ENCODE results near the gene MON2. TPM values are rescaled to one million over a fixed set of nuclear protein-coding genes. Genes with fewer than 3 reads are reported as not detected.

Gene MON2
- total and polyA plus RNA-seq, 2 donors from 2014 or later: 11.6 to 57.9 TPM

DNA sequence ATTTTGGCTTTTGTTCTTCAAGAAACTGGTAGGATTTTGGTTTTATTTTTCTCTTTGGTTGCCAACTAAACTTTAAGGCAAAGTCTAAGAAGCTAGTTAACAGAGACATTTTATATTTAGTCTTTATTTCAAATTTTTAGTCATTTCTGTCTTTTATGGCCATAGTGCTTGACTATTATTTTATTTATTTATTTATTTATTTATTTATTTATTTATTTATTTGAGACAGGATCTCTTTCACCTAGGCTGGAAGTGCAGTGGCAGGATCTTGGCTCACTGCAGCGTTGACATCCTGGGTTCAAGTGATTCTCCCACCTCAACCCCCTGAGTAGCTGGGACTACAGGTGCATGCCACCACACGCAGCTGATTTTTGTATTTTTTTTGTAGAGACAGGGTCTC lies 3.1 kb downstream of the MON2 start:
- Histone ChIP-seq H3K9me3 (ENCODE audit: control insufficient read depth in 2 of 3, insufficient read depth in 1 of 3, low read length in 3 of 3) (no peaks in the 10 kb centered on the region), H3K4me1 (ENCODE audit: control insufficient read depth in 2 of 3, insufficient read depth in 2 of 3, low read depth in 1 of 3, low read length in 3 of 3) (peaks cover 0 to 2% (median 0%) of the 10 kb centered on the region in 3 donors), H3K36me3 (ENCODE audit: control insufficient read depth in 2 of 3, insufficient read depth in 3 of 3, low read length in 3 of 3) (no peaks in the 10 kb centered on the region), H3K27me3 (ENCODE audit: control insufficient read depth, insufficient read depth, low read length) (no peaks in the 10 kb centered on the region), H3K9ac (ENCODE audit: low read length in 3 of 3) (no peak overlapping the region), H3K4me3 (ENCODE audit: low read length in 3 of 3) (no peak overlapping the region), H3K27ac (ENCODE audit: low read depth in 2 of 2, low read length in 2 of 2) (no peak overlapping the region)
- DNase-seq: no peak
- intact Hi-C loops (cut with DNase I): no loop called here
- no peak for FAIRE-seq
- no peak for TF ChIP-seq CTCF (IDR thresholded peaks at IDR 0.05; ENCODE audit: borderline replicate concordance, extremely low read depth, insufficient read depth)

- no peaks in the 10 kb centered on the region for H3K27me3 ChIP-seq (ENCODE audit: control insufficient read depth, insufficient read depth, low read length)
- no peak overlapping the region for H3K4me3 ChIP-seq (ENCODE audit: low read length in 3 of 3)
- no peak overlapping the region for H3K9ac ChIP-seq (ENCODE audit: low read length in 3 of 3)
- no peak overlapping the region for H3K27ac ChIP-seq (ENCODE audit: low read depth in 2 of 2, low read length in 2 of 2)
- H3K9me3 ChIP-seq (ENCODE audit: control insufficient read depth in 2 of 3, insufficient read depth in 1 of 3, low read length in 3 of 3): no peaks in the 10 kb centered on the region
- intact Hi-C loops (cut with DNase I): no loop called here
- peaks cover 0 to 2% (median 0%) of the 10 kb centered on the region in 3 donors for H3K4me1 ChIP-seq (ENCODE audit: control insufficient read depth in 2 of 3, insufficient read depth in 2 of 3, low read depth in 1 of 3, low read length in 3 of 3)
- no peaks in the 10 kb centered on the region for H3K36me3 ChIP-seq (ENCODE audit: control insufficient read depth in 2 of 3, insufficient read depth in 3 of 3, low read length in 3 of 3)
- DNase-seq: no peak
- no peak for FAIRE-seq
- no peak for TF ChIP-seq CTCF (IDR thresholded peaks at IDR 0.05; ENCODE audit: borderline replicate concordance, extremely low read depth, insufficient read depth)
Measured at GRCh38 chr12:62471734-62472133, 5.1 kb downstream of the MON2 start.

DNA sequence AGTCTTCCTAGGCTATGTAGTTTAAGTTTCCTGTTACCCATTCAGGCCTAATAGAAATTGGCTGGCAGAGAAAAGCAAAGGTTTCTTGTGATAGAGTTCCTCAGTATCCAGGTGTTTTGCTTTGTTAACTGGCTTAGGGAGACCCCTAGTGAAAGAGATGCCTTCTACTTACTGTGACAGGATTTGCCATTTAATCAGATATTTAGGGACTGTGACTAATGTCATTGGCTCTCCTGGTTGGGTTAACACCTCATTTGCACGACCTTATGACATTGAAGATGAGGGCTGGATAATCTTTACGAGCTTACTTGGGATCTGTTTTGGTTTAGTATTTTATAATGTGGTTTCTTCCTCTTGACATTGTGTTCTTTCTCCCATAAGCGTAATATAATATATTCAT lies 5.8 kb downstream of the MON2 start:
- no peak overlapping the region for H3K4me3 ChIP-seq (ENCODE audit: low read length in 3 of 3)
- H3K9me3 ChIP-seq (ENCODE audit: control insufficient read depth in 2 of 3, insufficient read depth in 1 of 3, low read length in 3 of 3): no peaks in the 10 kb centered on the region
- no peak for TF ChIP-seq CTCF (IDR thresholded peaks at IDR 0.05; ENCODE audit: borderline replicate concordance, extremely low read depth, insufficient read depth)
- intact Hi-C loops (cut with DNase I): no loop called here
- H3K4me1 ChIP-seq (ENCODE audit: control insufficient read depth in 2 of 3, insufficient read depth in 2 of 3, low read depth in 1 of 3, low read length in 3 of 3): peaks cover 0 to 2% (median 0%) of the 10 kb centered on the region in 3 donors
- H3K9ac ChIP-seq (ENCODE audit: low read length in 3 of 3): no peak overlapping the region
- H3K27ac ChIP-seq (ENCODE audit: low read depth in 2 of 2, low read length in 2 of 2): no peak overlapping the region
- H3K27me3 ChIP-seq (ENCODE audit: control insufficient read depth, insufficient read depth, low read length): no peaks in the 10 kb centered on the region
- H3K36me3 ChIP-seq (ENCODE audit: control insufficient read depth in 2 of 3, insufficient read depth in 3 of 3, low read length in 3 of 3): no peaks in the 10 kb centered on the region
- DNase-seq: peak in 1 of 5 donors; percentile 8
- FAIRE-seq: no peak
